ENCODE results near the gene SCRT2.

DNA sequence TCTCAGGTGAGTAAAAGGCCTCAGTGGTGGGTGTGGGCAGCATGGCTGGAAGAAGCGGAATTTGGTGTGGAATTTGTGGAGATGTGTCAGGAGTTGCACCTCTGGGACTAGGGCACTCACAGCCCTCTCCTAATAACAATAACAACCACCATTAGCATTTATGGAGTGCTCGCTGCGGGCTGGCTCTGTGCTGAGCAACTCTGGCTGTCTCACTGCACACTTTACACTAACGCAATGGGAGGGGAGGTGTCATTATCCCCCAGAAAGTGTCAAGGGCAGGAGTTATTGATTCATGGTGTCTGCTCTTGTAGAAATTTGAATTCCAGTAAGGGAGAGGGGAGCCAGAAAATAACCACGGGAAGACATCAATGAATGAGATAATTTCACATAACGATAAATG is 22.7 kb upstream of the SCRT2 start:
- TF ChIP-seq, protein P1, sequence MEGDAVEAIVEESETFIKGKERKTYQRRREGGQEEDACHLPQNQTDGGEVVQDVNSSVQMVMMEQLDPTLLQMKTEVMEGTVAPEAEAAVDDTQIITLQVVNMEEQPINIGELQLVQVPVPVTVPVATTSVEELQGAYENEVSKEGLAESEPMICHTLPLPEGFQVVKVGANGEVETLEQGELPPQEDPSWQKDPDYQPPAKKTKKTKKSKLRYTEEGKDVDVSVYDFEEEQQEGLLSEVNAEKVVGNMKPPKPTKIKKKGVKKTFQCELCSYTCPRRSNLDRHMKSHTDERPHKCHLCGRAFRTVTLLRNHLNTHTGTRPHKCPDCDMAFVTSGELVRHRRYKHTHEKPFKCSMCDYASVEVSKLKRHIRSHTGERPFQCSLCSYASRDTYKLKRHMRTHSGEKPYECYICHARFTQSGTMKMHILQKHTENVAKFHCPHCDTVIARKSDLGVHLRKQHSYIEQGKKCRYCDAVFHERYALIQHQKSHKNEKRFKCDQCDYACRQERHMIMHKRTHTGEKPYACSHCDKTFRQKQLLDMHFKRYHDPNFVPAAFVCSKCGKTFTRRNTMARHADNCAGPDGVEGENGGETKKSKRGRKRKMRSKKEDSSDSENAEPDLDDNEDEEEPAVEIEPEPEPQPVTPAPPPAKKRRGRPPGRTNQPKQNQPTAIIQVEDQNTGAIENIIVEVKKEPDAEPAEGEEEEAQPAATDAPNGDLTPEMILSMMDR (IDR thresholded peaks at IDR 0.05 in 2 of 3, conservative IDR thresholded peaks at IDR 0.05 in 1 of 3; ENCODE audit: borderline replicate concordance in 1 of 3, insufficient read depth in 1 of 3, low read depth in 2 of 3, low read length in 2 of 3), result no peak
- TF ChIP-seq EZH2 (IDR thresholded peaks at IDR 0.05) (no peak), EZH2phosphoT487 (IDR thresholded peaks at IDR 0.05; ENCODE audit: borderline replicate concordance) (no peak), ZFX (IDR thresholded peaks at IDR 0.05) (no peak), POLR2AphosphoS5 (IDR thresholded peaks at IDR 0.05; ENCODE audit: low read depth, low read length) (no peak), RAD21 (IDR thresholded peaks at IDR 0.05; ENCODE audit: low read depth) (no peak), FOSL1 (IDR thresholded peaks at IDR 0.05; ENCODE audit: low read depth) (no peak), CEBPB (IDR thresholded peaks at IDR 0.05; ENCODE audit: low read depth) (no peak), JUND (IDR thresholded peaks at IDR 0.05) (no peak), YY1 (IDR thresholded peaks at IDR 0.05; ENCODE audit: extremely low read depth, insufficient replicate concordance, low read depth, low read length) (no peak), EGR1 (IDR thresholded peaks at IDR 0.05; ENCODE audit: low read depth) (no peak), SP1 (IDR thresholded peaks at IDR 0.05; ENCODE audit: low read depth) (no peak), POLR2A (IDR thresholded peaks at IDR 0.05; ENCODE audit: borderline replicate concordance, extremely low read depth, insufficient read depth, insufficient read length) (no peak)
- TF ChIP-seq, protein P2, sequence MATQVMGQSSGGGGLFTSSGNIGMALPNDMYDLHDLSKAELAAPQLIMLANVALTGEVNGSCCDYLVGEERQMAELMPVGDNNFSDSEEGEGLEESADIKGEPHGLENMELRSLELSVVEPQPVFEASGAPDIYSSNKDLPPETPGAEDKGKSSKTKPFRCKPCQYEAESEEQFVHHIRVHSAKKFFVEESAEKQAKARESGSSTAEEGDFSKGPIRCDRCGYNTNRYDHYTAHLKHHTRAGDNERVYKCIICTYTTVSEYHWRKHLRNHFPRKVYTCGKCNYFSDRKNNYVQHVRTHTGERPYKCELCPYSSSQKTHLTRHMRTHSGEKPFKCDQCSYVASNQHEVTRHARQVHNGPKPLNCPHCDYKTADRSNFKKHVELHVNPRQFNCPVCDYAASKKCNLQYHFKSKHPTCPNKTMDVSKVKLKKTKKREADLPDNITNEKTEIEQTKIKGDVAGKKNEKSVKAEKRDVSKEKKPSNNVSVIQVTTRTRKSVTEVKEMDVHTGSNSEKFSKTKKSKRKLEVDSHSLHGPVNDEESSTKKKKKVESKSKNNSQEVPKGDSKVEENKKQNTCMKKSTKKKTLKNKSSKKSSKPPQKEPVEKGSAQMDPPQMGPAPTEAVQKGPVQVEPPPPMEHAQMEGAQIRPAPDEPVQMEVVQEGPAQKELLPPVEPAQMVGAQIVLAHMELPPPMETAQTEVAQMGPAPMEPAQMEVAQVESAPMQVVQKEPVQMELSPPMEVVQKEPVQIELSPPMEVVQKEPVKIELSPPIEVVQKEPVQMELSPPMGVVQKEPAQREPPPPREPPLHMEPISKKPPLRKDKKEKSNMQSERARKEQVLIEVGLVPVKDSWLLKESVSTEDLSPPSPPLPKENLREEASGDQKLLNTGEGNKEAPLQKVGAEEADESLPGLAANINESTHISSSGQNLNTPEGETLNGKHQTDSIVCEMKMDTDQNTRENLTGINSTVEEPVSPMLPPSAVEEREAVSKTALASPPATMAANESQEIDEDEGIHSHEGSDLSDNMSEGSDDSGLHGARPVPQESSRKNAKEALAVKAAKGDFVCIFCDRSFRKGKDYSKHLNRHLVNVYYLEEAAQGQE (IDR thresholded peaks at IDR 0.05; ENCODE audit: low read depth), result no peak

All from HCT116 (cell line).